NOMO-1 (cell line): Measurements from ENCODE around the gene EML5.
"Not testable (repeated sequence)": the region's sequence is repeated elsewhere in the genome, so short reads cannot be mapped to it uniquely, and the experiment has no call there.

Source experiments
- DNase-seq, 2 experiments: peaks; one replicate each; lab custom pipeline; 2025; ENCODE audit not compliant: unreplicated experiment in 2 of 2; lab: John Stamatoyannopoulos, UW

The EML5 gene

DNA sequence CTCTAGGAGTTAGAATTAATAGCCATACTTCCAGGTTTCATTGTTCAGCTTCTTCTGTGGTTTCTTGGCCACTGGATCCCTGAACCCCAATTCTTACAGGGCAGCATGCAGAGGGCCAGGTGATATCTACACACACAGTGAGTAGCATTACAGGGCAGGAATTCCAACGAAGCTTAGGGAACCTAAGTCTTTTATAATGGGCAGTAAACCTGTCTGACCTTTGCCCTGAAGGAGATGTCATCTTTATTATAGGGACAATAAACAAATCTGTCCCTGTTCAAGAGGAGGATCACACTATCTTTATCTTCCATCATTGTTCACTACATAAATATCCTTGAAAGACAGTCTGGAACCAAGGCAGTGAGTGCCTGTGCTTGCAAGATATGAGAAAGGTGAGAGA, 11.7 kb upstream of the EML5 start:
- no peak for DNase-seq

DNA sequence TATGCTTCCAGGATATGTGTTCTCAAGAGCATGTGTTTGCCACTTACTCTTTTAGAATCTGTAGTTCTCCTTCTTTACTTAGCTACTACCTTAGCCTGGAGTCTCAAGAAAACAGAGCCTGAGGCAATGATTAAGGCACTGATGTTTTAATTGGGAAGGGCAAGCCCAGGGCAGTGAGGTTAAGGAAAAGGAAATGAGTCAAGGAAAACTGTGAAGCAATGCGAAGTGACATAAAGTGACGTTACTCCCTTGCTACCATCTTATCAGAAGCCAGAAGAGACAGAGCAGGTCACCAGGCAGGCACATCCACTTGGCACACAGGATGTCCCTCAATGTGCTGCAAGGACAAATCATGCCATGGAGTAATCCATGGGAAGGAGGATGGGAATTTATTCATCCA, 11.3 kb upstream of the EML5 start:
- DNase-seq: no peak

DNA sequence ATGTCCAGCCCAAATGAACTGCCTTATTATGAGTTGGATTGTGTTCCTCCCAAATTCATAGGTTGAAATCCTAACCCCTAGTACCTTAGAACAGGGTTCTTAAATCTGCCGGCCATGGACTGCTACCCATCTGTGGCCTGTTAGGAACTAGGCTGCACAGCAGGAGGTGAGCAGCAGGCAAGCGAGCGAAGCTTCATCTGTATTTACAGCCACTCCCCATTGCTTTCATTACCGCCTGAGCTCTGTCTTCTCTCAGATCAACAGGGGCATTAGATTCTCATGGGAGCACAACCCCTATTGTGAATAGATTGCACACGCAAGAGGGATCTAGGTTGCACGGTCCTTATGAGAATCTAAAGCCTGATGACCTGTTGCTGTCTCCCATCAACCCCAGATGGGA, 9.8 kb upstream of the EML5 start:
- no peak for DNase-seq

DNA sequence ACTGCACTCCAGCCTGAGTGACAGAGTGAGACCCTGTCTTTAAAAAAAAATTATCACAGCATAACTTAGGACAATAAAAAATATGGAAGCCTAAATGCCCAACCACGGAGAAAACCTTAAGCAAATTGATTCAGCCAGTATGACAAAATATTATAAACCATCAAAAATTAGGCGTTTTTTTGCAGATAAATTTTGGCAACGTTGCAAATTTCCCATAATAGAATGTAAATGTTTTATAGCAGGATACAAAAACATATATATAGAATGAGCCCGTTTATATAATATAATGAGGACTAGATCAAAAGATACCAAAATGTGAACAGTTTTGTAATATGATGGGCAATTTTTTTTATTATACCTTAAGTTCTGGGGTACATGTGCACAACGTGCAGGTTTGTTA, 6.8 kb upstream of the EML5 start:
- DNase-seq: no peak

DNA sequence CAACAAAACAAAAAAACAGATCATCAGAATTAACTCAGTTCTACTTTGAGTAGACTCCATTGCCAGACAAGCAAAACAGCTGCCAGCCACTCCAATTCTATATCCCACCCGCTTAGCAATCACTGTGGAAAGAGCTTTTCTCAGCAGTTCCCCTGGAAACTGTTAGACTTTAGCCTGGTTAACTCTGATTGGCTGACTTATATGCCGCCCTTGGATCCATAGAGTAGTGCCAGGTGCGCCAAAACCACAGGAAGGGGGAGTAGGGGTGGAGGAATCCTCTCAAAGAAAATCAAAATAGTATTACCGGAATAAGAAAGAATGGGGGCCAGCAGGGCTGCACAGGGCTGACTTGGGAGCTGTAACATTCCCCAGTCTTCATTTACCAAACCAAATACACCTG, 5.4 kb upstream of the EML5 start:
- DNase-seq: no peak

DNA sequence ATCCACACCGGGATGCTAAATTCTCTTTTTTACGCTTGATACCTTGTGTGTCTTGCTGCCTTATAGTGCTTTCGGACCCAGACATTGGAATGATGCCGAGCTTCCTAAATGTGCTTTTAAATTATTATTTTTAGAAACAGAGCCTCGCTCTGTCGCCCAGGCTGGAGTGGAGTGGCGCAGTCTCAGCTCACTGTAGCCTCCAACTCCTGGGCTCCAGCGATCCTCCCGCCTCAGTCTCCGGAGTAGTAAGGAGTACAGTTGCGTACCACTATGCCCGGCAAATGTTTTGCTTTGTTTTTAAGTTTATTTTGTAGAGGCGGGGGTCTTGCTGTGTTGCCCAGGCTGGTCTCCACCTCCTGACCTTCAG, 489 bp upstream of the EML5 start:
- DNase-seq: no peak

DNA sequence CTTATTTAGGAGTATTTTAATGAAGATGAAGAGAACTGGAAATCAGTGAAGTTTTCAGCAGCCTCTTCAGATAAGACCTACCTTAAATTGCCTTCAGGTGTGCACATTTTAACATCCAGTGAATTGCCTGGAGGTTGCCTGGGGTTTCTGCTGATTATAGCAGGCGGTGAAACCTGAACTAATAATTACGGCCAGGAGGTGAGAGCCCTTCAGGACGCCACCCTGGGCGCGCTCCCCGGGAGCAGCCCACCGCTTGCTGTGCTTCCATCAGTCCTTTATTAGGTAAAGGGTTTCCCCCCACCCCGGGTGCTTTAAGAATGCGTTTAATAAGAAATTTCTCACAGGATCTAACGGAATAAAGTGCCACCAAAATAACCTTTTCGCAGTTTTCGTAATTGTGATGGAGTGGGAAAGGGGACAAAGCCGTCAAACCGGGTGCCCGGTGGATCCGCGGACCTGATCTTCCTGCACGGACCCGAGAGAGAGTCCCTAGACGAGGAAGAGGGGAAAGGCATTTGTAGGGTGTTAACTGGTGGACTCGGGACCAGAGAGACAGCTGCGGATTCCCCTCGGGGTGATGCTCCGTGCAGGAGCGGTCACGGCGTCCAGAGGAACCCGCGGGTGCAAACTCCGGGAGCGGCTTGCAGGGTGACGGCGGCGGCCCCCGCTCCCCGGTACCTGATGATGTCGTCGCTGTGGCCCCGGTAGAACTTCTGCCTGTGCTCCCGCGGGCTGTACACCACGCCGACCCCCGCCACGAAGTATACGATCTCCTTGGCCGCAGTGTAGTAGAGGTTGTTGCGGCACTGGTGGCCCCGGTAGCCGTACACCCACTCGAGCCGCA, 902 bp downstream of the EML5 start:
- DNase-seq: no peak

DNA sequence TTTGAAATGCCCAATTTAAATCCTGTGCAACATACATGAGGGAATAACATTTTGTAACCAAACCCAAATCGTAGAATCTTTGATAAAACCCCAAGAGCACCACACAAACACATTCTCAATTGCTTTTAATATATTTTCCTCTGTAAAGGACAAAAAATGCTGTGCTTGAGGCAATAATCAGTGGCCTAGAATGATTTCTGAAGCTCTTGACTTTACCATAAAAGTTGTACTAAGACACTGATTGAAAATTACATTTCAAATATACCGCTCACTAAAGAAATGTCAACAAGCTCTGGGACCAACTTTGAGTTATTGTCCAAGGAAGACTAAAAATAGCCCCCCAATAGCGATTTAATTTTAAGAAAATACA, 1.5 kb downstream of the EML5 start:
- no peak for DNase-seq

DNA sequence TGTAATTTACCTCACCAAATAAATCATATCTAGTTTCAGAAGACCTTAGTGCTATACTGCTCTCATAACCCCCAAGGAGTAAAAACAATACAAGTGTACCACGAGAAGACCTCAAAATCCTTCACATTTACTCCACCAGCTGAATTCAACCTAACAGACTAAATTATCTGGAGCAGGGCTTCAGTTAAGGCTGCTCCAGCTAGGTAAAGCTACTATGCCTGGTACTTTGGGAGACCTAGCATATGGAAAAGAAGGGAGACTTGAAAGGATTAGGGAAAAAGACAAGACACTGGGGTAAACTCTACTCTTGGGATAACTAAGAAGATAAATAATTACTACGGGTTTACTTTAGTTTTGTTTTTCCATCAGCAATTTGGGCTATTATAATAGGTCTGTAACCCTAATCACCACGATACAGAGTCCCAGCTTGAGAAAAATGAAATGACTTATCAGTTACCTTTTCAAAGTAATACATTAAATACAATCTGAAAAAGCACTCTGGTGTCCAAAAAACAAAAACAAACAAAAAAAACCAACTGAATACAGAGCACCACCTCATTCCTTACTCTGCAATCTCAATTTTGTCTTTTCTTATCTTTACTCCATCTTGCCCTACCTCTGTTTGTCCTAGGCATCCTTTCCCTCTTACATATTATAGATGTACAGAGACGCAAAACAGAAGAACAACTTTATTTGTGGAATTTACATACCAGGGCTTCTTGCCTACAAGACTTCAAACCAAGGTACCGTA, 2.1 kb downstream of the EML5 start:
- DNase-seq: no peak

DNA sequence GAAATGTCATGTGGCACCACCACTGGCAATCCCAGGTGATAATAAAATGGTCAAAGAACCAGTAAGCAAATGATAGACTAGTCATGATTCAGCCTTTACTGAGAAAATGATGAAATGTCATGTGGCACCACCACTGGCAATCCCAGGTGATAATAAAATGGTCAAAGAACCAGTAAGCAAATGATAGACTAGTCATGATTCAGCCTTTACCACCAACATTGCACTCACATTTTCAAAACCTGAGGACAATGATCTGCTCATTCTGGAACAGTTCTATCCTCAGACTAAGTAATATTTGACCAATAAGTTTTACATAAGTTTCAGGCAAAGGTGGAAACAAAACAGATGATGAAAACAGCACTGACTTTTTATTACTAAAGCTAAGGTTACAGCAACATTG, 3.2 kb downstream of the EML5 start:
- not testable (repeated sequence) for DNase-seq

DNA sequence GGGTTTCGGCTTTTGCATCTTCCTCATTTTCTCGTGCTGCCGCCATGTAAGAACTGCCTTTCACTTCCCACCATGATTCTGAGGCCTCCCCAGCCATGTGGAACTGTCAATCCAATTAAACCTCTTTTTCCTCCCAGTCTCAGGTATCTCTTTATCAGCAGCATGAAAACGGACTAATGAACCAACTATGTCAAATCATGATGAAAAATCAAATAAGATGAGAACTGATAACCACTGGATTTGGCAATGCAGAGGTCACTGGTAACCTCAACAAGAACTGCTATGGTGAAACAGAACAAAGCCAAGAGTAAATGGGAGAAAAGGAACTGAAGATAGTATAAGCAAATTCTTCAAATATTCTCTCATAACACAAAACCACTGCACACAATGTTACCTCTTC, 6.0 kb downstream of the EML5 start:
- DNase-seq: no peak

- DNase-seq: no peak
Observed at GRCh38 chr14:88785911-88786310, 6.8 kb downstream of the EML5 start.

DNA sequence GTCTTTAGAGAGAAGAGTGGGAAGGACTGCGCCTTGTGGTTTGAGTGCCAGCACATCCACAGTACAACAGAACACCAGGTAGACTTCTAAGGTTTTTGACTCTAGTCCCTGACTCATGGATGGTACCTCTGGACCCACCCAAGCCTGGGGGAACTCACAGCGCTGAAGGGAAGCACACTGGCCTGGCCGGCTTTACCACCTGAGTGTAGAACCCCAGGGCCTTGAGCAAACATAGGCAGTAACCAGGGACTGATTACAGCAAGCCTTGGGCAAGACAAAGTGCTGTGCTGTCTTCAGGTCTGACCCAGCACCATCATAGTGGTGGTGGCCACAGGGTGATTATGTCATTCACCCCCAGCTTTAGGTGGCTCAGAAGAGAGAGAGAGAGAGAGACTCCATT, 17.2 kb downstream of the EML5 start:
- no peak for DNase-seq

- no peak for DNase-seq
Observed at GRCh38 chr14:88770736-88771135, 22.0 kb downstream of the EML5 start.

- no peak for DNase-seq
Observed at GRCh38 chr14:88765130-88765529, 27.6 kb downstream of the EML5 start.

- no peak for DNase-seq
Observed at GRCh38 chr14:88753873-88754272, 38.9 kb downstream of the EML5 start.

DNA sequence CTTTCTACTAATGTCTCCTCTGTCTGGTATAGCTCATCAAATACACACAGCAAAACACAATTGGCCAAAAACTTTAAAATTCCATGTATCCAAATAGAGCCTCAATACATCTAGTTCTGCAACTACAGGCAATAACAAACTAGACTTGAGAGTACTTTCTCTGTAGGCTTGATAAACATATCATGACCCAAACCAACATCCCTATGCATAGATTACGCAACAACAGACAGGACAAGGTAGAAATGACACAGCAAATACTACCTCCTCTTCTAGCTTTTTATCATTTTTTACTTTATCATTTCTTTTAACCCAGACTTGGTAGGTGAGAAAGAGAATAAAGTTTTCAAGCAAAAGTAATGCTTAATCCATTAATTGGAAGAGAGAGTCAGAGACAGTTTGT, 41.8 kb downstream of the EML5 start:
- no peak for DNase-seq

DNA sequence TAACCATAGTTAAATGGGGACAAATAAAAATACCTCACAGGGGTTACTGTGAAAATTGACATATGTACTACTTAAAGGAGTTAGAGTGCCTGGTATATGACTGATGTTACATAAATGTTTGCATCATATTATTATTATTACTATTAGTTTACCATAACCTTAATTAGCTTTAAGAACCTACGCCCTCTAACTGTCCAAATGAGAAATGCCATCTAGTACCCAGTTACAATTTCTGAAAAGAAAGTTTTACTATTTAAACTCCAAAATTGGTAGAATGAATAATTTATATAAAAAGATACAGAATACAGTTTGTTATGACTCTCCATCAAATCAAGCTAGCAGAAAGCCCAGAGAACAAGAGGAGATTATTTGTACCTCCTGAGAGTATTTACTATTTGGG, 42.3 kb downstream of the EML5 start:
- no peak for DNase-seq

DNA sequence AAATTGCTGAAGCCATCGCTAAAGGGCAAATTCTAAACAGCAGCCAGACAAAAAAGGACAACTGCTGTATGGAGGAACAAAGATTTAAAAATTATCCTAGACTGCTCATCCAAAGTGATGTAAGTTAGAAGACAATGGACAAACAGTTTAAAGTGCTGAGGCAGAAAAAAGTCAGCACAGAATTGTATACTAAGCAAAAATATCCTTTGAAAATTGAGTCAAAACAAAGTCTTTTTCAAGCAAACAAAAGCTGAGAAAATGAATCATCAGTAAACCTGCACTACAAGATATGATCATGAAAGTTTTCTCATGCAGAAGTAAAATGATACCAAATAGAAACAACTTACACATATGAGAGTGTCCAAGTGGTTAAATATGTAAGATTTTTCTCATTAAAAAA, 43.6 kb downstream of the EML5 start:
- no peak for DNase-seq

DNA sequence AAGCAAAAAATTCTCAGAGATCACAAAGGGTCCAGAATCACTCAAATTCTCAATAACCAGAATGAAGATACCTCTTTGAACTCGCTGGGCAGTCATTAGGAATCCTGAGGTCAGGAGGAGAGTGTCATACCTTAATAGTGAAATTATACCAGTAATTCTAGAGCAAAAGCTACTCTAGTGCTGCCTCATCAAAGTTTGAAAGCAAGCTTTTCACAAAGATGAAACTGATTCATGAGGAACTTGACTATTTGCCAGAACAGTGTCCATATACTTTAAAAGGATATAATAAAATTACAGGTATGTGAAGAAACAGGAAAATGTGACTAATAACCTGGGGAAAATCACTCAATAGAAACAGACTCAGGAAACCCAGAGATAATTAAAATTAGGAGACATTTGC, 44.5 kb downstream of the EML5 start:
- DNase-seq: no peak

- DNase-seq: no peak
Observed at GRCh38 chr14:88746052-88746451, 46.7 kb downstream of the EML5 start.

- no peak for DNase-seq
Observed at GRCh38 chr14:88737245-88737644, 55.5 kb downstream of the EML5 start.
